A673 (cell line): Measurements from ENCODE around the gene CDC6. TPM values are rescaled to one million over a fixed set of nuclear protein-coding genes. Genes with fewer than 3 reads are reported as not detected.
A peak's percentile ranks its signal among the peaks of the same experiment; 100 is the strongest.

Source experiments
- BruUV-seq: library from RNA; stranded (reverse); fragments of 400-500 nt; replicated peaks from 2 replicates; lab custom pipeline; 2021; lab: Mats Ljungman, UMichigan
- CTCF ChIA-PET: fragments of 300-600 bp; sonication (Branson Sonifier 250); formaldehyde crosslinking; loops from one replicate; lab custom pipeline; 2022; ENCODE audit warnings: antibody characterized with exemption; lab: Charles Lee
- POLR2A ChIA-PET: fragments of 300-600 bp; sonication (Branson Sonifier 250); formaldehyde crosslinking; loops from one replicate; lab custom pipeline; 2022; ENCODE audit warnings: antibody characterized with exemption; ENCODE audit not compliant: low non-redundant PET; lab: Charles Lee
- DNase-seq: peaks from one replicate; pipeline ENCODE4 v3.0.0-alpha.2; 2015; ENCODE audit warnings: low spot score
- H3K27ac ChIP-seq: fragments of 200-600 bp; sonication (generic); 2 replicates; pipeline ENCODE4 v1.5.1; 2016; ENCODE audit warnings: mixed run types, low read depth, mild to moderate bottlenecking, mixed read lengths, antibody characterized with exemption, low read length; ENCODE audit not compliant: poor library complexity, severe bottlenecking
- H3K27me3 ChIP-seq: fragments of 200-600 bp; sonication (generic); replicated peaks from 2 replicates; pipeline ENCODE4 v1.6.1; 2017; ENCODE audit warnings: mixed run types, low read depth, mild to moderate bottlenecking, mixed read lengths, antibody characterized with exemption, low read length; ENCODE audit not compliant: insufficient read depth, poor library complexity
- H3K36me3 ChIP-seq: fragments of 200-600 bp; sonication (generic); 2 replicates; pipeline ENCODE4 v1.6.1; 2016; ENCODE audit warnings: mixed run types, mild to moderate bottlenecking, mixed read lengths, antibody characterized with exemption, low read length; ENCODE audit not compliant: insufficient read depth, poor library complexity, severe bottlenecking
- H3K4me1 ChIP-seq: fragments of 200-600 bp; sonication (generic); 2 replicates; pipeline ENCODE4 v1.6.1; 2017; ENCODE audit warnings: mixed run types, mild to moderate bottlenecking, mixed read lengths, antibody characterized with exemption, low read length; ENCODE audit not compliant: insufficient read depth, poor library complexity, severe bottlenecking
- H3K4me3 ChIP-seq: fragments of 200-600 bp; sonication (generic); 2 replicates; pipeline ENCODE4 v1.5.1; 2016; ENCODE audit warnings: low read depth, mixed run types, mild to moderate bottlenecking, mixed read lengths, low read length; ENCODE audit not compliant: poor library complexity, severe bottlenecking
- H3K9me3 ChIP-seq: fragments of 200-600 bp; sonication (generic); 2 replicates; pipeline ENCODE4 v1.6.1; 2016; ENCODE audit warnings: mixed run types, low read depth, mild to moderate bottlenecking, mixed read lengths, antibody characterized with exemption, low read length; ENCODE audit not compliant: poor library complexity, severe bottlenecking
- EZH2 ChIP-seq: fragments of 200-600 bp; sonication (generic); IDR thresholded peaks from 2 replicates; pipeline ENCODE4 v1.6.1; 2017; ENCODE audit warnings: borderline replicate concordance, low read depth, mild to moderate bottlenecking, mixed read lengths, antibody characterized with exemption, low read length; ENCODE audit not compliant: poor library complexity, severe bottlenecking
- intact Hi-C: fragments of 100-400 bp; cut with micrococcal nuclease; formaldehyde crosslinking; loops from one replicate; pipeline ENCODE4 v1.10.0; 2022; ENCODE audit not compliant: unreplicated experiment
- total RNA-seq: library from RNA; stranded (reverse); gene quantifications from 2 replicates; pipeline ENCODE4 v1.2.3, GENCODE V29; 2021
- TF ChIP-seq, protein P1 (sequence below): fragments of 300-800, 200-600 bp; sonication (generic); conservative IDR thresholded peaks from 2 replicates; pipeline ENCODE4 v1.5.1; 2017; ENCODE audit warnings: low read depth, mild to moderate bottlenecking, antibody characterized with exemption, low read length, moderate library complexity, mixed read lengths

Gene CDC6
- total RNA-seq, 1 experiment from 2014 or later = 85.7 TPM

GRCh38 chr17:40311575-40311974, 23.9 kb downstream of the CDC6 start:
- intact Hi-C loops = no loop called here
- no peaks in the 10 kb centered on the region for H3K36me3 ChIP-seq
- H3K27ac ChIP-seq = peak overlapping the region; percentile 67
- H3K9me3 ChIP-seq = no peaks in the 10 kb centered on the region
- H3K4me1 ChIP-seq = peaks cover 63% of the 10 kb centered on the region
- H3K27me3 ChIP-seq = no peaks in the 10 kb centered on the region
- H3K4me3 ChIP-seq = no peak overlapping the region
- no TSS peak for BruUV-seq
- CTCF ChIA-PET = interaction anchor here (0.6 kb wide), 1 partner anchor 1325 kb away, joined by 8 read pairs; no protein-coding TSS in a partner anchor
- peak; percentile 60 for DNase-seq
- POLR2A ChIA-PET = no interaction called here
- TF ChIP-seq, protein P1, sequence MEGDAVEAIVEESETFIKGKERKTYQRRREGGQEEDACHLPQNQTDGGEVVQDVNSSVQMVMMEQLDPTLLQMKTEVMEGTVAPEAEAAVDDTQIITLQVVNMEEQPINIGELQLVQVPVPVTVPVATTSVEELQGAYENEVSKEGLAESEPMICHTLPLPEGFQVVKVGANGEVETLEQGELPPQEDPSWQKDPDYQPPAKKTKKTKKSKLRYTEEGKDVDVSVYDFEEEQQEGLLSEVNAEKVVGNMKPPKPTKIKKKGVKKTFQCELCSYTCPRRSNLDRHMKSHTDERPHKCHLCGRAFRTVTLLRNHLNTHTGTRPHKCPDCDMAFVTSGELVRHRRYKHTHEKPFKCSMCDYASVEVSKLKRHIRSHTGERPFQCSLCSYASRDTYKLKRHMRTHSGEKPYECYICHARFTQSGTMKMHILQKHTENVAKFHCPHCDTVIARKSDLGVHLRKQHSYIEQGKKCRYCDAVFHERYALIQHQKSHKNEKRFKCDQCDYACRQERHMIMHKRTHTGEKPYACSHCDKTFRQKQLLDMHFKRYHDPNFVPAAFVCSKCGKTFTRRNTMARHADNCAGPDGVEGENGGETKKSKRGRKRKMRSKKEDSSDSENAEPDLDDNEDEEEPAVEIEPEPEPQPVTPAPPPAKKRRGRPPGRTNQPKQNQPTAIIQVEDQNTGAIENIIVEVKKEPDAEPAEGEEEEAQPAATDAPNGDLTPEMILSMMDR = no peak
- TF ChIP-seq EZH2 = no peak

GRCh38 chr17:40312131-40312731, 24.6 kb downstream of the CDC6 start:
- H3K27me3 ChIP-seq = no peaks in the 10 kb centered on the region
- ChIA-PET CTCF (interaction anchor here (0.6 kb wide), 1 partner anchor 1325 kb away, joined by 8 read pairs; no protein-coding TSS in a partner anchor), POLR2A (interaction anchor here (0.7 kb wide), 1 partner anchor 27 kb away, joined by 3 read pairs; no protein-coding TSS in a partner anchor)
- H3K4me3 ChIP-seq = no peak overlapping the region
- intact Hi-C loops = no loop called here
- no TSS peak for BruUV-seq
- H3K27ac ChIP-seq = peak overlapping the region; percentile 67
- DNase-seq = no peak
- TF ChIP-seq, protein P1 = no peak
- TF ChIP-seq EZH2 = no peak
- no peaks in the 10 kb centered on the region for H3K9me3 ChIP-seq
- no peaks in the 10 kb centered on the region for H3K36me3 ChIP-seq
- peaks cover 62% of the 10 kb centered on the region for H3K4me1 ChIP-seq

GRCh38 chr17:40312893-40313667, 25.4 kb downstream of the CDC6 start:
- H3K36me3 ChIP-seq = no peaks in the 10 kb centered on the region
- BruUV-seq = no TSS peak
- no peaks in the 10 kb centered on the region for H3K9me3 ChIP-seq
- H3K27me3 ChIP-seq = no peaks in the 10 kb centered on the region
- intact Hi-C loops = no loop called here
- H3K4me1 ChIP-seq = peaks cover 58% of the 10 kb centered on the region
- ChIA-PET CTCF (no interaction called here), POLR2A (interaction anchor here (0.7 kb wide), 1 partner anchor 28 kb away, joined by 3 read pairs; no protein-coding TSS in a partner anchor)
- peak overlapping the region; percentile 61 for H3K27ac ChIP-seq
- no peak for DNase-seq
- TF ChIP-seq, protein P1 = no peak
- TF ChIP-seq EZH2 = no peak
- H3K4me3 ChIP-seq = no peak overlapping the region
